HG03575 (cell line): ENCODE measurements around the gene SLC35F3.

ENCODE experiments used
- ATAC-seq: cut with Tn5 transposase; IDR thresholded peaks from one replicate; pipeline ENCODE4 v1.9.1; 2021; ENCODE audit not compliant: unreplicated experiment, insufficient number of reproducible peaks, low FRiP score; ENCODE audit errors: extremely low read depth

The SLC35F3 gene

DNA sequence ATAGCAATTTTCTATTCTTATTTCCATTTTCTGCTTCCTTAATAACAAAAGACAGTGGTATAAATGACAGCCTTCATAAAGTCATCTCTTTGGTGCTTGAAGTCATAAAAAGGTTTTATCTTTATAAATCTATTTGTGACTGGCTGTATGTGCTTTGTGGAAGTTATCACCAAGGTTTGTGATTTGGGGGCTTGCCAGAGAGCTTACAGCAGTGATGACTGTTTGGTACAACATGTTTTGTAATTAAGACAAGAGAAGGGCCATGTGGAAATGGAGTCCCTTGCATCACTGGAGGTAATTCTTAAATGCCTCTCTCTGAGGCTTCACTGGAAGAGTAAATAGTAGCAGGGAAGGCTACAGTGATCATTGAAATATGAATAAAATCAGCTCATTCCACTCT, 2.7 kb downstream of the SLC35F3 start:
- no peak for ATAC-seq

- no peak for ATAC-seq
Observed at GRCh38 chr1:233908092-233908491, 3.6 kb downstream of the SLC35F3 start.

- ATAC-seq = no peak
Observed at GRCh38 chr1:233909195-233909594, 4.7 kb downstream of the SLC35F3 start.

GRCh38 chr1:233912447-233912846, 8.0 kb downstream of the SLC35F3 start:
- ATAC-seq = no peak

DNA sequence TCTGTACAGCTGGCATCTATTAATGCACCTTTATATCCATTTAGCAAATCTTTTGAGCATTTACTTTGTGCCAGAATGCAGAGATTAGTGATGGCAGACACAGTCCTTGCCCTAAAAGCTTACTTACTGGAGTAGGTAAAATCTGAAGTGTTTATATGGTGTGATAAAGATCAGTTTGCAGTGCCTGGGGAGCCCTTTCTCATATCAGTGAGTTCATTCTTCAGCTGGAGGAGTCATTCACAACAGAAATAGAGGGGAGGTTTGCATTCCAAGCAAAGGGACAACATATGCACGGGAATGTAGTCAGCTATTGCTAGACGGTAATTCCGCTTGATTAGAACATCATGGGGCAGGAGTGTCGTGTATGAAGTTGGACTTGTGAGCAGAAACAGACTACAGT, 8.4 kb downstream of the SLC35F3 start:
- no peak for ATAC-seq

DNA sequence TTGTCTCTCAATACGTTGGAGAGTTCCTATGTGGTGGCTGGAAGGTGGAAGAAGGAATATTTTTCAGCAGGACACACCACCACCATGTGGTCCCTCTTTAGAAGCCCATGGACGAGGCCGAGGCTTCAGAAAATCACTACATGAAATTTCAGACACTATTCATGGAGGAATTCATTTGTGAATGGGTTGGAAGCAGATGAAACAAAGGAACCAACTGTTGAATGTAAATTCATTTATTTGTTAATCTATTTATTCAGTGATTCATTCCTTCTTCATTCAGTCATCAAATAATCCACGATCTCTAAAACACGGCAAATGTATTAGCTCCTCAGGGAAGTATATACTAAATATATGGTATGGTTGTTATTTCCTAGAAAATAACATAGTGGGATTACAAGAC, 12.2 kb downstream of the SLC35F3 start:
- no peak for ATAC-seq

DNA sequence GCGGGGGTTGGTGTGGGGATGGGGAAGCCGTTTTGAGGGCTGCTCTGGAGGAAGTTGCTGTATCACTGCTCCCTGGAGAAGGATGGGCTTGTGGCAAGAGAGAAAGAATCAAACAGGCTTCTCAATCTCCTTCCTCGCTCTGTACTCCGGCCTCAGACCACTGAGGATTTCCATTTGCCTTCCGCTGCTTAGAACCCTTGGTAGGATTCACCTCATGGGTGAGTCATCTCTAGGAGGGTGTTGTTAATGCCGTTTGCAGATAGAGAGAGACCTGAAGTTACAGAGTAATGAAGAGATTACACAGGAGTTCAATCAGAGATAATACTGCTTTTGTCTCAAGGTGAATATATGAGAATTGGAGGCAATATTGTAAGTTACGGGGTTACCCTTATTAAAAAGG, 15.3 kb downstream of the SLC35F3 start:
- ATAC-seq = no peak

DNA sequence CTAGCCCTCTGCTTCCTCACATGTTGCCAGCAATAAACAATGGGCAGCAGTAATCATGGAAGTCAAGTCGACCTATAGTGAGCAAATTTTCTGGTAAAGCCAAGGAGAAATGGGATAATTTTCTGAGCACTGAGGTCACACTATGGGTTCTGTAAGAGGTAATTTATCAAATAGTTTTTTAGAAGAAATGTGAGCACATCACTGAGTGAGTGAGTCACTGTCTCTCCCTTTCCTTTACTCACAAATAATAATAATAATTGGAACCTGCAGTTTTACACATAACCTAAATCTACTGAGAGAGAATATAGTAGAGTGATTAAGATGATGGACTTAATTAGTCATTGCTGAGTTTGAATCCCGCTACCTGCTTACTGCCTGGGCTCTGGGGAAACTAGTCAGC, 23.6 kb downstream of the SLC35F3 start:
- no peak for ATAC-seq

DNA sequence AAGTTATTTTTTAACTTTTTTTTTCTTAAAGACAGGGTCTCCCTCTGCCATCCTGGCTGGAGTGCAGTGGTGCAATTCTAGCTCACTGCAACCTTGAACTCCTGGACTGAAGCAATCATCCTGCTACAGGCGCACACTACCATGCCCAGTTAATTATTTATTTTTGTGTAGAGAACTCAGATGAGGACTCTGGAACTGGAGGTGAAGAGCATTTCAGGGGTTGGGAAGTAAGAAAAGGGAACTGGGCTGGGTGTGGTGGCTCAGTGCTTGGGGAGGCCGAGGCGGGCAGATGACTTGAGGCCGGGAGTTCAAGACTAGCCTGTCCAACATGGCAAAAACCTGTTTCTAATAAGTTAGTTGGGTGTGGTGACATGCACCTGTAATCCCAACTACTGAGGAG, 28.9 kb downstream of the SLC35F3 start:
- no peak for ATAC-seq

GRCh38 chr1:233935297-233935868, 30.9 kb downstream of the SLC35F3 start:
- ATAC-seq = no peak

DNA sequence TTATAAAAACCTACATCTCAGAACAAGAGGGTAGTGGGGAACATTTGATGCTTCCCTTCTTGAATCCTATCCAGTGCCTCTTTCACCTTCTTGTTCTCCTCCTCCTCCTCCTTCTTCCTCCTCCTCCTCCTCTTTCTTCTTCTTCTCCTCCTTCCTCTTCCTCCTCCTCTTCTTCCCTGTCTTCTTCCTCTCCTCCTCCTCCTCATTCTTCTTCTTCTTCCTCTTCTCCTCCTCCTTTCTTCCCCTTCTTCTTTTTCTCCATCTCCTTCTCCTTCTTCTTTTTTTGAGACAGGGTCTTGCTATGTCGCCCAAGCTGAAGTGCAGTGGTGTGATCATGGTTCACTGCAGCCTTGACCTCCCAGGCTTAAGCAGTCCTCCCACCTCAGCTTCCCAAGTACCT, 31.9 kb downstream of the SLC35F3 start:
- ATAC-seq = no peak

GRCh38 chr1:233936842-233937241, 32.4 kb downstream of the SLC35F3 start:
- no peak for ATAC-seq

DNA sequence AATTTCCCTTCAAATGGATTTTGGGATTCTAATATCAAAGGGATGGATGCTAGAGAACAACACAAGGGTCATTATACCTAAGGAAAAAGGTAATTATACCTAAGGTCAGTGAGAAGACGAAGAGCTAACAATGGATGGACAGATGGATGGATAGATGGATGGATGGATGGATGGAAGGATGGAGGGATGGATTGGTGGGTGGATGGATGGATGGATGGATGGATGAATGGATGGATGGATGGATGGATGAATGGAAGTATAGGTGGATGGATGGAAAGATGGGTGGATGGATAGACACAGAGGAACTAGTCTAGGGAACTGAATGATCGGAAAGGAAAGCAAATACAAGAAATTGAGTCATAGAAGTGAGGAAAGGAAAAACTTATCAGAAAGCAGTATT, 34.0 kb downstream of the SLC35F3 start:
- ATAC-seq = no peak

DNA sequence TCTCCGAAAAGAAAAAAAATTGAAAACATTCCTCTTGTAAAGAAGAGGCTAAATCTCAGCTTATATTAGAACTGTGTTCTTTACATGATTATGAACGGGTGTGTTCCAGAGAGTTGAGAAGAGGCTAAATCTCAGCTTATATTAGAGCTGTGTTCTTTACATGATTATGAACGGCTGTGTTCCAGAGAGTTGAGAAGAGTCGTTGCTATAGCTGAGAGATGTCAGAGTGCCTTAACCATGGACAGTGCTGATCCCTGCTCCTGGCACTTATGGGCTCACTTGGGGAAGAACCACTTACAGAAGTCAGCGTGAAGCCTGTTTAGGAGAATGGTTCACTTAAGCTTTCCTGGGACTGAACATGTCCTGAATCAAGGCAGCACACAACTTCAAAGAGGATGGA, 35.0 kb downstream of the SLC35F3 start:
- ATAC-seq = no peak

DNA sequence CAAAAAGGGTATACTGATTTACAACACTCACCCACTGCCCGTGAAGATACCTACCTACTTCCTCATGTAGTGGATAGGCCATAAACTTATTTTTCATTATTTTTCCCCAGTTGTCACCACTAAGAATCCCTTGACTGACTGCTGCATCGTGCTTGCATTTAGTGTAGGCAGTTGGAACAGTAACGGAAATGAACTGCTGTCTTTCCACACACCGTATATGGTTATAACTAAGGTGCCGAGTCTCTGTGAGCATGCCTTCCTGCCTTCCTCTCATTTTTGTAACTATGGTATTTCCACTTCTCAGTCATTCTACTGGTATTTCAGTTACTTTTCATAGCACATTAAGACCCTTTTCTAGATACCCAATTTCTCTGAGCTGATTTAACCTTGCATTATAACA, 36.4 kb downstream of the SLC35F3 start:
- no peak for ATAC-seq

- ATAC-seq = no peak
Observed at GRCh38 chr1:233944601-233945000, 40.1 kb downstream of the SLC35F3 start.

- no peak for ATAC-seq
Observed at GRCh38 chr1:233945573-233945972, 41.1 kb downstream of the SLC35F3 start.

DNA sequence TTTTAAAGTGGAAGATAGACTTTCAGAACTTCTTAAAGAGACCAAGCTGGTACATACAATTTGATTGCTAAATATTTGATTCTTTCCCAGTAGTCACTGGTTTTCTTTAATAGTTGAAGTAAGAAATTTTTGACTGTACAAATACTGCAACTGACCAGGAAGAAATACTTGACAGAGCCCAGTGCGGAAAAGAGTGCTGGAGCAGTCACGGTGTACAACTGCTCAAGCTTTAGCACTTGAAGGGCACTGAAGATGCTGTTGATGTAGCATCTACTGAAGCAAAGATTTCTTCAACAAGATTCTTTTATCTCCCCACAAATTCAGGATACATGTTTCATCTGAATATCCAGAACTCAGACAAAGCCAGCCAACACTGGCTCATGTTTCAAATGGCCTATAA, 41.5 kb downstream of the SLC35F3 start:
- ATAC-seq = no peak

DNA sequence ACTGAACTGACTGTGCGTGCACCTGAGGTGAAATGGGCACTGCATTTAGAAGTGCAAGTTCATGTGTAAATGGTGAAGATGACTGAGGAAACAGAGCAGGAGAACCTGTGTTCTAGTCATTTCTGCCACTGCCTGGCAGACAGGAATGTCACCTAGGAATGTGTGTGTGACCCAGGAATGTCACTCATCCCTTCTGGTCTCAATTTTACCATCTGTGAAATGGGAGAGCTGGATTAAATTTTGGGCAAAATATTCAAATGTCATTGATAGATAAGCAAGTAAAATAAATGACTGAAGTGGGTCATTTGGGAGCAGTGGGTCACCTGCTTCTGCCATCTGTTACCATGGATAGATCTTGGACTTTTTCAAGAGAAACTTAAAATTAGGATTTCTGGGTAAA, 42.2 kb downstream of the SLC35F3 start:
- no peak for ATAC-seq

DNA sequence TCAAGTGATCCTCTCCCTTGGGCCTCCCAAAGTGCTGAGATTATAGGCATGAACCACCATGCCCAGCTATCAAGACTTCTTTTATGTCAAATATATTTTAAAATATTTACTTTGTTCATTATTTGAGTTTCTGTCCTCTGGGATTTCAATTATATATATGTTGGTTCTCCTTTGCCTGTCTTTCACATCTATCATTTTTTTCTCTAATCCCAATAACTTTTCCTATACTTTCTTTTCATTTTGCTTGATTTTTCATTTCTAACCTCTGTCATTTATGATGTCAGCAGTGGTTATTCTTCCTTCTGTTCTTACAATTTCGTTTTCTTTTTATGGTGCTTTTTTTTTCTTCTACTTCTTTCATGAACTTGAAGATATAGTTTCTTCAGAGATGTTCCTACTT, 47.3 kb downstream of the SLC35F3 start:
- ATAC-seq = no peak

DNA sequence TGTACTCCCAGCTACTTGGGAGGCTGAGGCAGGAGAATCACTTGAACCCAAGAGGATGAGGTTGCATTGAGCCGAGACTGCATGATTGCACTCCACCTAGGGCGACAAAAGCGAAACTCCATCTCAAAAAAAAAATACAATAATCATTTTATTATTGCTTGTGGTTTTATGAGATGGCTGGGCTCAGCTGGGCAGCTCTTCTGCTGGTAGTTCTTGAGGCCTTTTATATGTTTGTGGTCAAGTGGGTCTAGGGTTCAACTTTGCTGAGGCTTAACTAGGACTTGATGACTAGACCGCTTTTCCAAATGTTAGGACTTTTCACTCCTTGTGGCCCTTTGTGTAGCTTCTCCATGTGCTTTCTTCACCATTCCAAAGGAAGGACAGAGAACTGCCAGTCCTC, 53.2 kb downstream of the SLC35F3 start:
- ATAC-seq = no peak

DNA sequence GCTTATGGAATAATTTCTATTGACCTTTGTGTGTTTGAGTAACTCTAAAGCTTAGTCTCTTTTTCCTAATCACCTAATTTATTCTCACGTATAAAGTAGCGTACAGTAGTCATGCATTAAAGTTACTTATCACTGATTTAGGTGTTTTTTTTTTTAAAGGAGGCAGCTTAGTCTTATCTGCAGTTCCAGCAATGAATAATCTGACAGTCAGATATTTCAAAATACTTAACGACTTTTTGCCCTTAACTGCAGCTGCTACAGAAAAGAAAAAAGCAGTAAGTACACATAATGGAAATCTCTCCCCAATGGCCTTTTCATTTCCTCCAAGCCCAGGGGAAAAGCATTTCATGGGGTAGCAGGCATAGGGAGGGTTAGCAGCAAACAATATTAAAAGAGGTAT, 54.6 kb downstream of the SLC35F3 start:
- no peak for ATAC-seq
